ENCODE results near the gene RPP25L.

DNA sequence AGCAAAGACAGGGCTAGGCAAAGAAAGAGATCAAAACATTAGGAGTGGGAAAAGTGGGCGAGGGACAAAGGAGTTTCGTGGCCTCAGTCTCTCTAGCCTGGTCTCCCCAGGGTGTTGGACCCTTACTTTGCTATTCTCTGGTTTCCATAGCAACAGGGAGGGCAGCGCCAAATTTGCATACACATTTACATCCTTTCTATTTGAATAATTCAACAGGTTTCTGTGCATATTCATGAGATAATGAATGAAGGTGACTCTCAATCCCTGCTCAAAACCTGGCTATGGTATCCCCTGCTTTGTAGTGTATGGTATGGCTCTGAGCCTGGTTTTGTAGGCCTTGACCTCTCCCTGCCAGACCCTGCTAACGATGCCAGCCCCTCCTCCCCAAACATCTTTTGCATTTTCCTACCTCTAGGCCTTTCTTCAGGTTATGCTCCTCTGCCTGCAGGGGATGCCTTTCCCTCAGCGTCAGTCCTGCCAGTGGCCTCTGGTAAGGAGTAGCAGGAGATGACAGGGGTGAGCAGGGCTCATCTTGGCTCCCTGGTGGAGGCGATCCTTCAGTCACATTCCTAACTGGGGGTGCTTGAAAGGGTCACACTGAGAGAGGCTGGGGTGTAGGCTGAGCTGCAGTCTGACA, 9.8 kb downstream of the RPP25L start:
- no peak for TF ChIP-seq CEBPB (IDR thresholded peaks at IDR 0.05)
- TF ChIP-seq, protein P1, sequence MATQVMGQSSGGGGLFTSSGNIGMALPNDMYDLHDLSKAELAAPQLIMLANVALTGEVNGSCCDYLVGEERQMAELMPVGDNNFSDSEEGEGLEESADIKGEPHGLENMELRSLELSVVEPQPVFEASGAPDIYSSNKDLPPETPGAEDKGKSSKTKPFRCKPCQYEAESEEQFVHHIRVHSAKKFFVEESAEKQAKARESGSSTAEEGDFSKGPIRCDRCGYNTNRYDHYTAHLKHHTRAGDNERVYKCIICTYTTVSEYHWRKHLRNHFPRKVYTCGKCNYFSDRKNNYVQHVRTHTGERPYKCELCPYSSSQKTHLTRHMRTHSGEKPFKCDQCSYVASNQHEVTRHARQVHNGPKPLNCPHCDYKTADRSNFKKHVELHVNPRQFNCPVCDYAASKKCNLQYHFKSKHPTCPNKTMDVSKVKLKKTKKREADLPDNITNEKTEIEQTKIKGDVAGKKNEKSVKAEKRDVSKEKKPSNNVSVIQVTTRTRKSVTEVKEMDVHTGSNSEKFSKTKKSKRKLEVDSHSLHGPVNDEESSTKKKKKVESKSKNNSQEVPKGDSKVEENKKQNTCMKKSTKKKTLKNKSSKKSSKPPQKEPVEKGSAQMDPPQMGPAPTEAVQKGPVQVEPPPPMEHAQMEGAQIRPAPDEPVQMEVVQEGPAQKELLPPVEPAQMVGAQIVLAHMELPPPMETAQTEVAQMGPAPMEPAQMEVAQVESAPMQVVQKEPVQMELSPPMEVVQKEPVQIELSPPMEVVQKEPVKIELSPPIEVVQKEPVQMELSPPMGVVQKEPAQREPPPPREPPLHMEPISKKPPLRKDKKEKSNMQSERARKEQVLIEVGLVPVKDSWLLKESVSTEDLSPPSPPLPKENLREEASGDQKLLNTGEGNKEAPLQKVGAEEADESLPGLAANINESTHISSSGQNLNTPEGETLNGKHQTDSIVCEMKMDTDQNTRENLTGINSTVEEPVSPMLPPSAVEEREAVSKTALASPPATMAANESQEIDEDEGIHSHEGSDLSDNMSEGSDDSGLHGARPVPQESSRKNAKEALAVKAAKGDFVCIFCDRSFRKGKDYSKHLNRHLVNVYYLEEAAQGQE (IDR thresholded peaks at IDR 0.05; ENCODE audit: low read depth) = no peak

All from Ishikawa (cell line).